GM19467 (cell line): ENCODE data around the gene YPEL5.

Experiments used
- ATAC-seq: cut with Tn5 transposase; IDR thresholded peaks from one replicate; pipeline ENCODE4 v1.9.1; 2021; ENCODE audit warnings: mild to moderate bottlenecking, moderate library complexity; ENCODE audit not compliant: unreplicated experiment

YPEL5 gene

DNA sequence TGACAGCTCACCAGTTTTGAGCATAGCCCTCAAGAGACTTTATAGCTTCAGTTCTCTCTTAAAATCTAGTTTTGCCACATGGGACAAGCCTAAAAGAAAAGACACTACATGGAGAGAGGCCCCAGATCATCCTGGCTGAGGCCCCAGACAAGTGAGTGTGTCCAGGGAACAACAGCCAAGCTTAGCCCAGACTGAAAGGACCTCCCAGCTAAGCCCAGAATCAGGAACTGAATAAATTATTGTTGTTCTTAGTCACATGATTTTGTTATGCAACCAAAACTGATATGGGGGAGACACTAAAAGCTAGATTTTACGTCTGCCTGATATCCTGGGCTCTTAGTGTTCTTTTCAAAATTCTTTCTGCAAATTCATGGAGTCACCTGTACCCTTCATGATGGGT lies 55.2 kb downstream of the YPEL5 start:
- no peak for ATAC-seq

DNA sequence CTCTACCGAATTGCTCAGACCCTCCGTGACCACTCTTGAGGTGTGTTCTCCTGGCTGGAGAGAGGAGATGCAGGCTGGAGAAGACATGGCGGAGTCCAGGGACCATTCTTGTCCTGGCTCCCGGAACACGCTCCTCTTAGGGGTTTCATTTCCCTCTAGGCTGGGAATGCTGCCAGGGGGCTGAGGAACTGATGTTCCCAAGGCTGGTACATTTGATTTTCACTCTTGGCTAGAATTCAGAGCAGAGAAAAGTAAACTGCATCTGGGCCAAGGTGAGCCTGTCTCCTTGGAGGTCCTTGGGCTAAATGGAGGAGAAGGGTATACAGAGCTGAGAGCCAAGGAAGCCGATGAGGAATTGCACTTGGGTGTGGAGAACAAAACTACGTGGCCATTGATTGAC lies 56.3 kb downstream of the YPEL5 start:
- no peak for ATAC-seq

DNA sequence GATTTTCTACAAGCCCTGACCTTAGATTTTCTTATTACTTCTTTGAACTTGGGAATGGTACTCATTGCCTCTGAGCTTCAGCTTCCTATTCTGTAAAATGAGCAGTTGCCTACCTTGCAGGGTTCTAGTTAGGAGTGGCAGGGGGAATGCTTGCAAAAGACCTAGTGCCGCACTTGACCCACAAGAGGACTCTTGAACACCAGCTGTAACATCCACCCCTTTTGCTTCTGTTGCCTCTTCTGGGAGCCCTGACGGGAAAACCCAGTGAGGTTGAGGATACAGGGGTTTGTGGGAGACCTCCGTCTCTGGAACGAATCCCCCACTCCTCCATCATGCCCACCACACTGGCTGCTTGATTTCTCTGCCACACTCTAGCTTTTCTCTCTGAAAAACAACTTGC lies 57.5 kb downstream of the YPEL5 start:
- ATAC-seq: no peak

DNA sequence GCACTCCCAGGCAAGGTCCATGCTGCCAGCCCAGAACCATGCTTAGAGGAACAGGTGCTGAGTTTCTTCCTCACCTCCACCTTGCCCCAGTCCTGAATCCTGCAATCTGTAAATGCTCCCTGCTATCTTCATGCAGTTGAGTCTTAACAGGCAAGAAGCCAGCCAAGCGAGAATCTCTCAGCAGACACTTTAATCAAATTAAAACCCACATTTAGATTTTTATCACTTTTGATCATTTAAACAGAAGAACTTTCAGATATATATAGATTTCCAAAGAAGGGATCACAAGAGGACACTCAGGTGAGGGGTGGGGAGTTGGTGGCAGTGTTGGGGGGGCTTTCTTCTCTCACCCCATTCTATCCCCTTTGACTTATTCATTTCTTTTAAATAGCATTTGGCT lies 58.6 kb downstream of the YPEL5 start:
- ATAC-seq: no peak

DNA sequence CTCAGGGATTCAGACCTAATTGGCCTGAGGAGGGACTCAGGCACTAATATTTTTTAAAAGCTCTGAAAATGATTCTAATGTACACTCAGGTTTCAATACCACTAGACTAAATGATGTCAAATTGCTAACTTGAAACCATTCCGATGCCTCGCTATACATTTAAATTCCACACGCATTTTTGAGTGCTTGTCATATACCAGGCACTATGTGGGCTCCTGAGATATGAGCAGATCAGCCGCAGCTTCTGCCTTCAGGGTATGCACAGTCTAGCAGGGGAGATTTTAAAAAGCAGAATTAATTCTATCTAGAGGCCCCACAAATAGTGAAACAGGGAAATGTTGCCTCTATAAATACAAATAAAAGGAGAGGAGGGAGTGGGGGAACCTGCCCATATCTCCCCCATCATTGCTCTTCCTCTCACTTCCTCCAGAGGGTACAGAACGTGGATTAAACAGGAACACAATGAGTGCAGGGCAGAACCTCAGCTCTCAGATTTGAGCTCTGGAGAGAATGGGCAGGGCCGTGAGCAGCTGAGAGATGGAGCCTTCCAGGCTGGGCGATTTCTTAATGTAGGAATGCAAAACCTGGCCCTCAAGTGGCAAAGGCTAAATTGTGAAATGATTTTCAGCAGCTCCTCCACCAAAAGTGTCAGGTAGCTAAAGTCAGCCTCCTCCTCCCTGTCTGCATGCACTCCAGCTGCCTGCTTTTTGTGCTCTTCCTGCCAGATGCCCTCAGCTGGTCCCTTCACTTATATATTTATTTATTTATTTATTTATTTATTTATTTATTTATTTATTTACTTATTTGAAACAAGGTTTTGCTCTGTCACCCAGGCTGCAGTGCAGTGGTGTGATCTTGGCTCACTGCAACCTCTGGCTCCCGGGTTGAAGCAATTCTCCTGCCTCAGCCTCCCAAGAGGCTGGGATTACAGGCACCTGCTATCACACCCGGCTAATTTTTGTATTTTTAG lies 59.9 kb downstream of the YPEL5 start:
- ATAC-seq: no peak

DNA sequence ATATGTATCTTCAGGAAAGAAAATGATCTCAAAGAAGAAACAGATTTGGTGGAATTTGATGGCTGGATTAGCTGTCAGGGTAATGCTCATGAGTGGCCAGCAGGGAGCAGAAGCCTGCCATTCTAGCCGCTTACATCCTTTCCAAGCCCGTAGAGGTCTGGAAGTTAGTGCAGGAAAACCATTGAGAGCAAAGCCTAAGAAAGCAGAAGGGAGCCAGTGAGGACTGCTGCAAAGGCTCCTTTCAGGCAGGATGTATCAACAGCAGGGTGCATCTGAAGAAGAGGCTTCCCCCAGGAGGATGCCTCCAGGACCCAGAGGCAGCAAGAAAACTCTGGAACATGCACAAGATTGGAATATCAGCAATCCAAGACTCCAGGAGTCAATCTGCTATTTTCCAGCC lies 61.6 kb downstream of the YPEL5 start:
- ATAC-seq: no peak

DNA sequence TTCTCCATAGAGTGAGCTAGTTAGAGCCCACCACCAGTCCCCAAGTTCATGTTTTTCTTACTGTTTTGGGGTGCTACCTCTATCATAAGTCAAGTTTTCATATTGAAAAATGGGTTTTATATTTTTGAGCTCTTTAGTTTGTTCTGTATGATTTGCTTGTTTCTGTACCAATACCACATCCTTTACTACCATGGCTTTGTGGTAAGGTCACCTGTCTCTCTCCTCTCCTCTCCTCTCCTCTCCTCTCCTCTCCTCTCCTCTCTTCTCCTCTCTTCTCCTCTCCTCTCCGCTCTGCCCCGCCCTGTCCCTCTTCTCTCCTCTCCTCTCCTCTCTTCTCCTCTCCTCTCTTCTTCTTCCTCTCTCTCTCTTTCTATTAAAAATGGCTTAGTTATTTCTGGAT lies 62.4 kb downstream of the YPEL5 start:
- ATAC-seq: no peak
